ENCODE measurements around the gene ARHGAP15. TPM values are rescaled to one million over a fixed set of nuclear protein-coding genes. Genes with fewer than 3 reads are reported as not detected.

Gene ARHGAP15
- total RNA-seq, 1 experiment from 2014 or later: 0.42 TPM

DNA sequence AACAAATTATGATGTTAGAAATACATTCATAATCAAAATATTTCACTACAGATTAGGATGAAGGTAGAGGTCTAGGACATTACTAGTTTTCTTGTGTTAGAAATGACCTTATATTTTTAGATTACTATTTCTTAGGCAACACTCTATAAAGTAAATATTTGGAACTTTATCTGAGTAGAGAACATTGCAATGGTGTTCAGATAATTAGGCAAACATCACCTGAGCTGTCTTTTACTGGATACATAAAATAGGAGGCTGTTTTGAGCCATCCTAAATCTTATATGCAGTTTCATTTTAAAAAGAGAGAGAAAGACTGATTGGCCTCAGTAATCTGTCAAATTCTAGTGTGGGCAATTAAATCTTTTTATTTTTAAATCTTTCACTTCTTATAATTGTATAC is 304.6 kb downstream of the ARHGAP15 start (continued):
- TF ChIP-seq, protein P1, sequence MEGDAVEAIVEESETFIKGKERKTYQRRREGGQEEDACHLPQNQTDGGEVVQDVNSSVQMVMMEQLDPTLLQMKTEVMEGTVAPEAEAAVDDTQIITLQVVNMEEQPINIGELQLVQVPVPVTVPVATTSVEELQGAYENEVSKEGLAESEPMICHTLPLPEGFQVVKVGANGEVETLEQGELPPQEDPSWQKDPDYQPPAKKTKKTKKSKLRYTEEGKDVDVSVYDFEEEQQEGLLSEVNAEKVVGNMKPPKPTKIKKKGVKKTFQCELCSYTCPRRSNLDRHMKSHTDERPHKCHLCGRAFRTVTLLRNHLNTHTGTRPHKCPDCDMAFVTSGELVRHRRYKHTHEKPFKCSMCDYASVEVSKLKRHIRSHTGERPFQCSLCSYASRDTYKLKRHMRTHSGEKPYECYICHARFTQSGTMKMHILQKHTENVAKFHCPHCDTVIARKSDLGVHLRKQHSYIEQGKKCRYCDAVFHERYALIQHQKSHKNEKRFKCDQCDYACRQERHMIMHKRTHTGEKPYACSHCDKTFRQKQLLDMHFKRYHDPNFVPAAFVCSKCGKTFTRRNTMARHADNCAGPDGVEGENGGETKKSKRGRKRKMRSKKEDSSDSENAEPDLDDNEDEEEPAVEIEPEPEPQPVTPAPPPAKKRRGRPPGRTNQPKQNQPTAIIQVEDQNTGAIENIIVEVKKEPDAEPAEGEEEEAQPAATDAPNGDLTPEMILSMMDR (IDR thresholded peaks at IDR 0.05 in 2 of 3, conservative IDR thresholded peaks at IDR 0.05 in 1 of 3; ENCODE audit: borderline replicate concordance in 1 of 3, insufficient read depth in 1 of 3, low read depth in 2 of 3, low read length in 2 of 3): no peak

DNA sequence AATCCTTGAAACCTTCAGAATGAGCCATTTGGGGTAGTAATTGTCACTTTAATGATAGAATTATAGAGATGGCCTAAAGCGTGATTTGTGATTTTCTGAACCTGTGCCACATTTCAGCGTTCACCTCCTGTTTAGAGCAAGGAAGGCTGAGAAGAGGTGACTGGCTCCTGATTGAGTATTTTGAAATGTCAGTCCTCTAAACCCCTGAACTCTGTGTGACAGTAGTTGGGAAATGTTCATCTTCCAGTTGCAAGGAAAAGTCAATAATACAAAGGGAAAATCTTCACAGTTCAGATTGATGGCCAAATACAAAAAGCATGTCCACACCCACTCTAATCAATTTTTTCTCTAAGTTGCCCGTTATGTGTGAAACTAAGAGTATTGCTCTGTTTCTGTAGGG is 305.2 kb downstream of the ARHGAP15 start:
- no peak for DNase-seq (ENCODE audit: low read depth, low spot score)
- intact Hi-C loops (cut with micrococcal nuclease): no loop called here
- ATAC-seq: no peak
- CTCF ChIA-PET: no interaction called here
- POLR2A ChIA-PET: no interaction called here
- no peaks in the 10 kb centered on the region for H3K36me3 ChIP-seq (ENCODE audit: control insufficient read depth in 1 of 2, insufficient read depth in 2 of 2, low read length in 2 of 2)
- no peaks in the 10 kb centered on the region for H3K9me3 ChIP-seq (ENCODE audit: control insufficient read depth in 1 of 2, insufficient read depth in 1 of 2, low read depth in 1 of 2, low read length in 2 of 2)
- H2AFZ ChIP-seq (ENCODE audit: low read depth, low read length, poor library complexity, severe bottlenecking): no peak overlapping the region
- peaks cover 12% of the 10 kb centered on the region; the same call in 1 of the 2 replicates for H3K27me3 ChIP-seq (ENCODE audit: insufficient read depth, low read length)
- no peaks in the 10 kb centered on the region for H3K4me1 ChIP-seq (ENCODE audit: control insufficient read depth in 1 of 2, insufficient read depth in 2 of 2, low read length in 2 of 2)
- H4K20me1 ChIP-seq (ENCODE audit: insufficient read depth): no peaks in the 10 kb centered on the region; the same call in 1 of the 2 replicates
- RAD21 ChIA-PET (ENCODE audit: low non-redundant PET in 1 of 2, low total read pairs in 2 of 2, uncharacterized antibody in 2 of 2, unreplicated experiment in 2 of 2): no interaction called here
- no peaks in the 10 kb centered on the region for H3K9me2 ChIP-seq (ENCODE audit: insufficient read depth)
- H3K27ac ChIP-seq (ENCODE audit: low read depth, low read length): no peak overlapping the region
- BruUV-seq (replicated peaks): no TSS peak
- TF ChIP-seq ZNF274 (IDR thresholded peaks at IDR 0.05; ENCODE audit: low read depth, low read length): no peak
- no peak for TF ChIP-seq RAD21 (IDR thresholded peaks at IDR 0.05; ENCODE audit: low read depth)
- no peak for TF ChIP-seq YY1 (IDR thresholded peaks at IDR 0.05; ENCODE audit: extremely low read depth, insufficient replicate concordance, low read depth, low read length)
- no peak for TF ChIP-seq JUND (IDR thresholded peaks at IDR 0.05)
- no peak for TF ChIP-seq EZH2 (IDR thresholded peaks at IDR 0.05)
- TF ChIP-seq, protein P2, sequence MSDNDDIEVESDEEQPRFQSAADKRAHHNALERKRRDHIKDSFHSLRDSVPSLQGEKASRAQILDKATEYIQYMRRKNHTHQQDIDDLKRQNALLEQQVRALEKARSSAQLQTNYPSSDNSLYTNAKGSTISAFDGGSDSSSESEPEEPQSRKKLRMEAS (IDR thresholded peaks at IDR 0.05): no peak
- TF ChIP-seq ELF1 (IDR thresholded peaks at IDR 0.05; ENCODE audit: borderline replicate concordance, low read depth): no peak
- no peak for TF ChIP-seq EGR1 (IDR thresholded peaks at IDR 0.05; ENCODE audit: low read depth)
- TF ChIP-seq CBX3 (IDR thresholded peaks at IDR 0.05; ENCODE audit: low read depth): no peak
- no peak for TF ChIP-seq ZFX (IDR thresholded peaks at IDR 0.05)
- no peak for TF ChIP-seq SIN3A (IDR thresholded peaks at IDR 0.05; ENCODE audit: low read depth)
- TF ChIP-seq POLR2AphosphoS5 (IDR thresholded peaks at IDR 0.05; ENCODE audit: low read depth, low read length): no peak
- H3K79me2 ChIP-seq (ENCODE audit: insufficient read depth, low read length): no peaks in the 10 kb centered on the region
- H3K4me3 ChIP-seq (replicated peaks in 1 of 2; ENCODE audit: low read depth in 1 of 2, low read length in 2 of 2): no peak overlapping the region
- no peak overlapping the region for H3K4me2 ChIP-seq (ENCODE audit: low read length)
- H3K9ac ChIP-seq (ENCODE audit: low read length): no peak overlapping the region
